Measurements from ENCODE around the gene KDM4B.

The KDM4B gene

DNA sequence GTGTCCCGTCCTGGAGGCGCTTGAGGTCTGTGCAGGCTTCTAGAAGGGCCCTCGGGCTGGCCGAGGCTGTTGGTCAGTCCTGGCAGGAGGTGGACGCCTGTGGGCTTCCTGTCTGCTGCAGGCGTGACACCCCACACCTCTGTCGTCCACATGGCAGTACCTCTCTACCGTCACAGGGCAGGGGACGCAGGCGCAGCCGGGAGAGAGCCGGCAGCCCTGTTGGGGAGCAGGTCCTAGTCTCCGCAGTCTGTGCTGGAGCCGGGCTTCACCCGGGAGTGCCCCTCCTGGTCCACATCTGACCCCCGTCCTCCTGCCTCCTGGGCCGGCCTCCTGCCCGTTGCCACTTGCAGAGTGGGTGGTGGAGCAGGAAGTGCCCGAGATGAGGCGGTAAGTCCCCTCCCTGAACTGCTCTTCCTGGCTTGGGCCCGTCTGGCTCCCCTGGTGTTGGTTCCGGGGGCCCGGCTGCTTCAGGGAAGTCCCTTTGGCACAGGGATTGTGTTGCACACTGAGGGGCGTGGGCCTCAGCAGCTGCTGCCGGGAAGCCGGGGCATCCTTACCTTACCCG, 106.0 kb downstream of the KDM4B start:
- DNase-seq = no peak

DNA sequence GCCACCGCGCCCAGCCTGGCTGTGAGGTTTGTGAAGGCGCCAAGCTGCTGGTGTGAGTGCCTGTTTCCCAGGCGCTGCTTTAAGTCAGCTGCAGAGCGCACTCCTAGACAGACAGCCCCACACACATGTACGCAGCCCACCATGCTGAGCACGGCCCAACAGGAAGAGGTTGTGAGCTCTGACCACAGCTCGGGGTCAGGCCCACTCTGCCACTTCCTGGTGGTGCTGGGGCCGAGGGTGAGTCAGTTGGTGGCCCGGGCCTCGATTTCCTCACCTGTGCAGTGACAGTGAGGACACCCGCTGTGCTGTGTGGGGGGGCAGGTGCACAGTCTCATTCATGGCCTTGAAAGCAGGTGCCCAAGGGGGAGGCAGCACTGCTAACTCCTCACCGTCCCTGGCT, 106.7 kb downstream of the KDM4B start:
- no peak for DNase-seq

DNA sequence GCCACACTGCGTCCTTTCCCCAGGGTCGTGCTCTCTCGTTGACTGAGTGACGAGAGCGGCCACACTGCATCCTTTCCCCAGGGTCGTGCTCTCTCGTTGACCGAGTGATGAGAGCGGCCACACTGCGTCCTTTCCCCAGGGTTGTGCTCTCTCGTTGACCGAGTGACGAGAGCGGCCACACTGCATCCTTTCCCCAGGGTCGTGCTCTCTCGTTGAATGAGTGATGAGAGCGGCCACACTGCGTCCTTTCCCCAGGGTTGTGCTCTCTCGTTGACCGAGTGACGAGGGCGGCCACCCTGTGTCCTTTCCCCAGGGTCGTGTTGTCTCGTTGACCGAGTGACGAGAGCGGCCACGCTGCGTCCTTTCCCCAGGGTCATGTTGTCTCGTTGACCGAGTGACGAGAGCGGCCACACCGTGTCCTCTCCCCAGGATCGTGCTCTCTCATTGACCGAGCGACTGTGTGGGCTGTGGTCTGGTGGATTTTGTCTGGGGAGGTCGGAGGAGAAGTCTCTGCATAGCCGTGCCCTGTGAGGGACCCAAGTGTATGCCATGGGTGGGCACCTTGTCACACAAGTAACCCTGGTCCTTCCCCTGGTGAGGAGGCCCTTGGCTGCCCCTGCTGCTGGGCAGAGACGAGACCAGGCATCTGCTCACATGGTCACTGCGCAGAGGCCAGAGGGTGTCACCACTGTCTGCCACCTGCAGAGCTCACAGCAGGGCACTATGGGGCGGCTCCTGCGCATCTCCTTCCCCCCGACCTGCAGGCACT, 107.7 kb downstream of the KDM4B start:
- DNase-seq = no peak

DNA sequence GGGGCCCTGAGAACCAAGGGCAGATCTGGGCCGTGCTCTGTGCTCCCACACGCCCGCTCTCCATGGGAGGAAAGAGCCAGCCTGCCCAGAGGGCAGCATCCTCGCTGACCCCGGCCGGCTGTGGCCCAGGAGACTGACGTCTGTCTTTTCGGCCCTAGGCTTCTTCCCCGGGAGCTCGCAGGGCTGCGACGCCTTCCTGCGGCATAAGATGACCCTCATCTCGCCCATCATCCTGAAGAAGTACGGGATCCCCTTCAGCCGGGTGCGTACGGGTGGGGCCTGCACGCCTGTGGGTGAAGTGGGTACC, 108.2 kb downstream of the KDM4B start:
- no peak for DNase-seq

DNA sequence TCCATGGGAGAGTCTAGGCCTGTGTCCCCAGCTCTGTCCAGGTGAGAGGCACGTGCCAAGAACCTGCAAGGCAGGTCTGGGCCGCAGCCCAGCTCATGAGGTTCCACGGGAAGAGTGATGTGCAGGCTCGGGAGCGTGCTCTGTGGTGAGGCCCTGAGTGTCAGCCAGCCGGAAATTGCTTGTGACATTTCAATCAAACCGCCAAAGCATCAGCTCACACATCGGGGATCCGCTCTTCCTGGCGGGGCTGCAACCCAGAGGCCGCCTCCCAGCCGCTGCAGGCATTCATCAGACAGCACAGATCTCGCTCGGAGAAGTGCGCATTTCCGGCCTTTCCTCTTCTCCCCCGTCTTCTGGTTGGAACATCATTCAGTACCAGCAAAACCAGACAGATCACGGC, 109.3 kb downstream of the KDM4B start:
- no peak for DNase-seq

DNA sequence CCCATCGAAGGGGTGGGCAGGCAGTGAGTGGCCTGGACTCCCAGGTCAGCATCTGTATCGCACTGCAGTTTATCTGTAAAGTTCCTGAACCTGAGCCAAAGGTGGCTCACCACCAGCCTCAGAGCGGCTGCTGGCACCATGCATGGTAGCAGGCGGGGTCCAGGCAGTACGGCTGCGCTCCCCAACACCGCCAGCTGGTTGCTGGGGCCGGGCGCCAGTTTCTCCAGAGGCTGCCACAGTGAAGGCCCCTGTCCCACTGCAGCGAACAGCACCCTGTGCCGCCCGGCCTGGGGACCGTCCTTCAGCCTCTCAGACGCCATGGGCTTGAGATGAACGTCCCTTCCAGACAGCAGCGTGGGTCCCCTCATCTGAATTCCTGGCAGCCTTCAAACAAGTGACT, 109.8 kb downstream of the KDM4B start:
- DNase-seq = no peak

DNA sequence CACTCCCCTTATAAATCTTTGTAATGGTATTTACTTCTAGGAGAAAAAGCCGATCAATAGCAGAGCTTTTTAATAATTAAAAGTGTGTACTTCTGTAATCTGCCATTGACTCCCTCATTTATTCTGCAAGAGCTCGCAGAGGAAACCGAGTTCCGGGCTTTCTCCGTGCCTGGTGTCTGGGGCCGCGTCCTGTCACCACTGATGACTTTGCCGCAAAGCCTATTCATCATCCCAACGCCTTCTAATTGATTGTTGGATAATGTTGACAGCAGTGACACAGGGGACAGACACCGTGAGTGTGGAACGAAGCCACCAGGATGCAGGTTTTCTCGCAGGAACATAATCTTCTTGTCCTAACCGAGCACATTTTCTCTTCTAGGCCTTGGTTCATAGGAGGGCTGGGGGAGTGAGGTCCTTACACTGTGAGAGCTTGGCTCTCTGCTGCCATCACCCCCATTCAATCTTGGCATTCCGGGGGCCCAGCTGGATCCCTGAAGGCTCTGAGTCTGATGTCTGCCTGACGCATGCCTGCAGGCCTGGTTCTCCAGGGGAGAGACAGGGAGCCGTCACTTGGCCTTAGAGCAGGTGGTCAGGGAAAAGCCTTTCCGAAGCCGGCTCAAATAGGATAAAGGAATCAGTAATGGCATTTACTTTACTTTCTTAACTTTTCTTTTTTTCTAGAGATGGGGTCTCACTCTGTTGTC, 110.3 kb downstream of the KDM4B start:
- DNase-seq = no peak

DNA sequence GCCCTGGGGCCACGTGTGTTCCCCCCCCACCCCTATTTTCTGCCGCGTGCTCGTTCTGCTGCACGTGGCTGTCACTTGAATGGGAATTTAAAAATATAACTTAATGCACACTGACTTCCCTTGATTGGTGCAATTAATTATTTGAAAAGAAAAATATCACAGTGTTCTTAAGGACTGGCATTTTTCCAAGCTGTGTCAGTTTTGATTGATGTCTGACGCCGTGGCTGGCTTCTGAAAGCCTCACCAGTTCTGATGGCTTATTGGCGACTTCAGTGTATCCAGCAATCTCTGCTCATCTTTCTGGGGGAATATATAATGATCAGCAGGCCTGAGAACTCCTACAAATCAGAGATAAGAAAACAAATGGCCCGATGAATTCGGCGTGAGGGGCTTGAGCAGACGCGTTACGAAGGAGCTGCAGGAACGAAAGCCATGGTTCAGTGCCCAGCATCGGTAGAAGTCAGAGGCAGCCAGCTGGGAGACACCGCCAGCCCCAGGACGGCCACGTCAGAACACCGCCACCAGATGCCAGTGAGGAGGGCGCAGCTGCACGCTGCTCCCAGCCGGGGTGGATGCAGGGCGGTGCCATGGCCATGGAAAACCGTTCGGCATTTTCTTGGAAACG, 111.2 kb downstream of the KDM4B start:
- DNase-seq = no peak

DNA sequence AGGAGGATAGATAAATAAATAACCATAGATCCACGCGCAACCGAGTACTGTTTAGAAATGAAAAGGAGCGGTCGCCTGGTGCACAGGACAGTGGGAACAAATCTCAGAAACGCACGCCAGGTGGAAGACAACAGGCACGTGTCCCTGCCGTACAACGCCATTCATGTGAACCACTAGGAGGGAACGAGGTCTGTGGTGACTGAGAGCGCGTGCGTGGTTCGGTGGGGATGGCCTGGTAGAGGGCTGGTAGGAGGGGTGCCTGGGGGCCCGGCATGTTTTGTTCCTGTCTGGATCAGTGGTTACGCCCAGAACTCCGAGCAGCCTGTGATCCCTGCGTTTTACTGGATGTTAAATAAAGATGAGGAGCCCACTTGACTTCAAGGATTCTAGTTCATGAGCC, 111.9 kb downstream of the KDM4B start:
- DNase-seq = no peak

DNA sequence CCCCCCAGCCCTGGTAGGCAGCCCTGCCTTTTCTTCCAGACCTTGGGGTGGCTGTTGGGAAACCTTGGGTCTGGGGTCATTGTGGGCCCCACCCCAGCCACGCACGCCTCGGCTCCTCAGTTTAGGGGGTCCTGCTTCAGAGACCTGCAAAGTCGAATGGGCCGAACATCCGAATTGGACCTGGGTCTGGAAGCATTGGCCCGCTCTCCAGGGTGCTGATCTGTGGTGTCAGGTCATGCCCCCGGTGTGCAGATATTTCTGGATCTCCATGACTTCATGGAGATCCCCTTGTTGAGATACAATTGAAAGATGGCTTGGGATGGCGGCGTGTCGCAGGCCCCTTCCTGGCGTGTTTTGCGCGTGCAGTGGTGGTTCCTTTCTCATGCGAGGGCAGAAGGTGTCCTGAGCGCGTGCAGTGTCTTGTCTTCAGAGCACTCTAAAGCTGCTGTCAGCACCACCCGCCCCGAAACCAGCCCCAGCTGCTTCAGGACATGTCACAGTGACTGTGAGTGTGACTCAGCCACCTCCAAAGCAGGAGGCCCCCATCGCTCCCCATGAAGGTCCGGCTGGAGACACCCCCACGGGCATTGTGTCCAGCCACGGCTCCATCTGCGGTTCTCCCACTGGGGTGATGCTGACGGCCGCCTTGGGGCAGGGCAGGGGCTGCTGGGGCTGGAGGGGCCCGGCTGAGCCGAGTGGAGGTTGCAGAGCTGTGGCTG, 112.7 kb downstream of the KDM4B start:
- no peak for DNase-seq

DNA sequence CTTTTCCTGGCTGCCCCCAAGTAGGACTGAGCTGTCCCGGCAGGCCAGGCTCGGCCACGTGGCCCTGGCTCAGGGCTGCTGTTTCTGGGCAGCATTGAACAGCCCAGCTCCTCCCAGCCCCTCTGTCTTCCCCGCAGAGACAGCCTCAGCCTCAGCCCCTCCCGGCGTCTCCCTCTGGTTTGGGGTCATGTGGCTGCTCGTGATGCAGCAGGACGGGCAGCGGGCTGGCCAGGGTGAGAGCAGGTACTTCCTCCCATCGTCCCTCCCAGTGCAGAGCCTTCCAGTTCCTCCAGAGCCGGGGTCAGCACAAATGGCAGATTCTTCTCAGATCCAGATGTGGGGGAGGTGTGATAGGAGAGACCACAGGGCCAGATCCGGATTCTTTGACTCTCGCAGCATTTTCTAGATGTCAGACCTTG, 114.6 kb downstream of the KDM4B start:
- DNase-seq = no peak

DNA sequence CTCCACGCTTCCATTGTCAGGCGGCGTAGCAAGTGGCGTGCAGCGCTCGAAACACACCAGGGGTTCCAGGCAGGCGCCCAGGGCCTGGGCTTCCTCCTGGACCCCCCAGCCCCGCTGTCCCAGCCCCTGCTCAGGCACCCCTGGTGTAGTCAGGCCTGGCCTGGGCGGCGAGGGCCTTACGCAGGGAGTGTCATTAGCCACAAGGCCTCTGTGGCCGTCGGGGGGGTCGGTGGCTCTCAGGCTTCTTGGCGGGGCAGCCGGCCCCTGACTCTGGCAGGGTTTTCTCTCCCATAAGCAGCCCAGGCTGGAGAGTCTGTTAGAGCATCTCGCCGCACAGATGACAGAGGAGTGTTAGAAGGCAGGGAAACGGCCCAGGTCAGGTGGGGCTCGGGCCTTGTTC, 116.7 kb downstream of the KDM4B start:
- DNase-seq = no peak

DNA sequence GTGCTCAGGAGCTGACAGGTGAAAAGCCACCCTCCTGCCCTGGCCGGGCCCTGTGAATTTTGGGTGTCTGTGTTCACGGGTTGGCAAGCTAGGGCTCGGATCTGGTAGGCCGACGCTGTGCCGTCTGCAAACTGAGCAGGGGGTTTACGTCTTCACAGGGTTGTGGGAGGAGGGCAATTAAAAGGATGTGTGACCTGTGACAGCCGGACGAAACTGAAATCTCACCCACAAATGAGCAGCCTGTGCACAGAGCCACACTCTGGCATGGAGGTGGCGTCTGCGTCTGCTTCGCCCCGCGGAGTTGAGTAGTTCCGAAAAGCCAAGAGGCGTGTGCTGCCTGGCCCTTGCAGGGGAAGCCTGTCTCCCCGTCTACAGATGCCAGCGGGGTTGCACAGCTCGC, 117.3 kb downstream of the KDM4B start:
- DNase-seq = no peak

DNA sequence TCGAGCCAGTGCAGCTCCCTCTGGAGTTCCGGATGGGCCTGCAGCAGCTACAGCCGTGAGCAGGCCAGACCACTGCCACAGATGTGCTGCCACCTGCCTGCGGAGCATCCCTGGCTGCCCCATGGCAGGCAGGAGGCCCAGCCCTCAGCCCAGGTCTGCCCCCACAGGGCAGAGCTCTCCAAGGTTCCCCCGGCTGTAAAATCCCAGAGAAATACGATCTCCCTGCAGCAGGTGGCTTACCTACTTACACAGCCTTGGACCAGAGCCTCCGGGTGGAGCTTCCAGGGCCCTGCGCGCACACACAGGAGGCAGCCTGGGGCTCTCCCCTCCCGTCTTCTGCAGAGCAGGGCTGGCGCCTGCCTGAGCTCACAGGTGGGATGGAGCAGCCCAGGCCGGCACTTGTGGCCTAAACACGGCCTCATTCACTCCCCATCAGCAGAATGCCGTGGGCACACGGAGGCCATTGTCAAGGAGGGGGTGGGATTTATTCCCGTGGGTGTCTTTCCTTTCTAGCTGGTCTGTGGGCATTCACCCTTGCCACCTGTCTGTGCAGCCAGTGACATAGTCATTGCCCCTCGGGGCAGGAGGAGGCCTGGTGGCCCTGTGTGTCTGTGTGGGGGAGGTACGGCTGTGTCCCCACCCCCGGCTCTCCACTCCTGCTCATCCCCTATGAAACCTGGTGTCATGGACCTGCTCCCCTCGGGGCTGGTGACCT, 118.0 kb downstream of the KDM4B start:
- no peak for DNase-seq

DNA sequence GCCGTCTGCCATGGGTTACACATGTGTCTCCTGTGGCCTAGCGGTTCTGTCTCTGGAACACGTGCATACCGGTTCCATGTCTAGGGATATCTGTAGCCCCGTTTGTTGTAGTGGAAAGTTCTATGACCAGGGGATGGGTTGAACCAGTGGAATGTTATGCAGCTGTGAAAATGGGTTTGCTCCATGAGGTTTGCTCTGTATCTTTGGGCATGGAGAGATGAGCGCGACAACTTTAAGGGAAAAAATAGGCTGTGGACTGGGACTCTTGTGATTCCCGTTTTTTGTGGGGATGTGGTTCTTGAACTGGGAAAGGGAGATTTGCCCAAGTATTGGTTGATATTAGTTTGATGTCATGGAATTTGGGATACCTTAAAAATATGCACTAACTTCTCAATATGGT, 120.4 kb downstream of the KDM4B start:
- no peak for DNase-seq

DNA sequence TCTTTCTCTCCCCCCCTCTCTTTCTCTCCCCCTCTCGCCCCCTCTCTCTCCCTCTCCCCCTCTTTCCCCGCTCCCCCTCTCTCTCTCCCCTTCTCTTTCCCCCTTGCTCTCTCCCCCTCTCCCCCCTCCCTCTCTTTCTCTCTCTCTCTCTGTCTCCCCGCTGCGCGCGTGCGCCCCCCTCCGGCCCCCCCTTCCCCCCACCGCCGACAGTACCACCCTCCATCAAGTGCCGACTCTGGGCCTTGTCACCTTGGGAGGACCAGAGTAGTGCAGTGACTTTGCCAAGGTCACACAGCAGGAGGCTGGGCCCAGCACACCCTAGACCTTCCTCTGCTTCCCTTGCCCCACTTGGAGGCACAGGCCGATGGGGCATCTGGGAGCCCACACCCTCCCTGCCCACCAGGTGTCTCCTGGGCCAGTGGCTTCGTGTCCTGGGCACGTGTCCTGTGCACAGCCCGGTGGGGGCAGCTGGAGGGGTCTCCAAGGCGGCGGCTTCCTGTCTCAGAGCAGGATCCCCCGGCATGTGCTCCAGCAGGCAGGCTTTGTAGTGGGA, 121.6 kb downstream of the KDM4B start:
- no peak for DNase-seq

DNA sequence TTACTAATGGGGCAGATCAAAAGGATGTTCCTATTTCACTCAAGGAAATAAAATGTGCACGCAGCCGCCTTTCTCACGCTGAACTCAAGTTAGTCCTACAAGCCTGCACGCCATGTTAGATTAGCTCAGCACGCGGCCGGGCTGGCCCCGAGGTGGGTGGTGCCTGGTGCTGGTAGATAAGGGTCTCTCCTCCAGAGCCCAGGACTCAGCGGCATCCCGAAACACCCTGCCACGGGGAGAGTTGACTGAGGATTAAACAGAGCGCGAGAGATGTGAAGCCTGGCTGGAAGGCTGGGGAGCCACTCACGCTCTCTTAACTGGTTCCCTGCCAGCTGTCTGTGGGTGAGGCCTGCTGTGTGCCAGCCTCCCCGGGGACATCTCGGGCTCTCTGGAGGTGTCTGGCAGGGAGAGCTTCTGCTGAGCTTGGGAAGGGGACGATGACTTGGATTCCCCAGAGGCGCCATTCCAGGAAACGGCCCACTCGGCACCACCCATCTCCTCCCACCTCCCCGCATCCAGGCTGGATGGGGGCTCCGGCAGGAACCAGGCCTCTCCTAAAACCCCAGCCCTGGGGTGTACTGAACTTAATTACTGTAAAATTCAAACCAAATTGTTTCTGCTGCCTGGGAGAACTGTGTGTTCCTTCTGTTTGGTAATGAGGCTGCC, 122.2 kb downstream of the KDM4B start:
- no peak for DNase-seq

DNA sequence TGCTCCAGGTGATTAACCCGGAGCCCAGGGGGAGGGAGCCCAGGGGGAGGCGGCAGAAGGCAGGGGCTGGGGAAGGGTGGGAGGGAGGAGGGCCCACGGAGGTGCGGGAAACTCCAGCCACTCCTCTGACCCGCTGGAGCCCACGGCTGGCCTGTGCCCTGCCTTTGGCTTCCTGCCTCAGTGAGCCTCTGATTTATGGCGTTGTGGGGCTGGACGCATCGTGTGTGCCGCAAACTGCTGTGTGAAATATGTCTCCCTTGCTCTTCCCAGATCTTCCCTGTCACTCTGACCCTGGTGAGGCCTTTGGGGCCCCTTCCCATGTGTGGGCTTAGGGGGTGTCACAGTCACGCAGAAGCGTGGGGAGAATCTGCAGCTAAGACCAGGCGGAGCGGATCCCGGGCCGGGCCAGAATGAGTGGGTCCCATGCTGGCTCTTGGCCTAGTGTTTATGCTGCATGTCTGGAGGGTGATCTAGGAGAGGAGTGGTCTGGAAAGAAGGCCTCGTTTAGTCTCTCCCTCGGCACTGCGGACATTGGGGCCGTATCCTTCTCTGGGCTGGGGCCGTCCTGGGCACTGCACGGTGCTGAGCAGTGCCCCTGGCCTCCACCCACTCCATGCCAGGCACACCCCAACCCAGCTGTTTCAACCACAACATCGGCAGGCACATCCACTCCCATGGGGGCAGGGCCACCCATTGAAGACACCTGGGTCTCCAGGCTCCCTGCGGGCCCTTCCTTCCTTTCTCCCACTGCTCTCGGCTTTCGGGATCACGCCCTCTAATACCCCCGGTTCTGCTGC, 123.0 kb downstream of the KDM4B start:
- DNase-seq = no peak

DNA sequence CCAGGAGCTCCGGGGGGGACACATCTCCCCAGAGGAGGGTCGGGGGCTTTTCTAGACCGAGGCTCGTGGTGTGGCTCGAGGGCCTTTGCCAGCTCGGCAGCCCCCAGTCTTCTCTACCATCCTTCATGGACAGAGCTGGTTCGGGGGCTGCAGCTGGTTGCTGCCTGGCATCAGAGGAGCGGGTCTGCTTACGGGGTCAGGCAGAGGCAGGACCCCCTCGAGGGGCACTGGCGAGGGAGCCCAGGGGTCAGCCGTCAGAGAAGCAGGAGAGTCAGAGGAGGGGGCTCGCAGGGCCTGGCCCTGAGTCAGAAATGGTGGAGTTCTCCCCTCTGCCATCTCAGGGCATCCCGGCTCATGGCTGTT, 123.5 kb downstream of the KDM4B start:
- no peak for DNase-seq

DNA sequence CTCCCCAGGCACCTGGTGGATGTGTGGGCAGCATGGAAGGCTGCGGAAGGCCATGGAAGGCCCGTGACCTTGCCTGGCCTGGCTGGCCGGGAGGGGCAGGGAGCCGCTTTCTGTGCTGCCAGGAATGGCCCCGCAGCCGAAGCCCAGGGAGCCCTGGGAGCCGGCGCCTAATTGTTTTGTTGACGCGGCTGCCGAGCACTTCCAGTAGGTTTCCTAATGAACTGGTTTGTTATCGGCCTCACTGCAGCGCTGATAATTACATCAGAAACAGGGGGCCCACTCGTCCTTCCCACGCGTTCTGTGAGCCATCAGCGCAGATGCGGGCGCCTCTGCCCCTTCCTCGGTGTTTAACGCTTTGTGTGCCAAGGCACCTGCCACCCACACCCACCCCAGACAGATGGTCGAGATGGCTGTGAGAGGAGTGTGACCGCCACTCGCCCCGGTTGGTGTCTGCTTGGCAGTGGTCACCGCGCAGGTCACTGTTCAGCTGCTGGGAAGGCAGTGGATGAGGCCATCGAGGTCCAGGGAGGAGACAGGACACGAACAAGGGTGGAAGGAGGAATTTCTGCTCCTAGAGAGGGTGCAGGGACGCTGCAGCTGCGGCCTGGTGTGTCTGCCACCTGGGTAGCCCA, 124.5 kb downstream of the KDM4B start:
- DNase-seq = no peak
